ENCODE measurements around the gene FBXL16.
"Not testable (repeated sequence)": the region's sequence is repeated elsewhere in the genome, so short reads cannot be mapped to it uniquely, and the experiment has no call there.

The FBXL16 gene, protein sequence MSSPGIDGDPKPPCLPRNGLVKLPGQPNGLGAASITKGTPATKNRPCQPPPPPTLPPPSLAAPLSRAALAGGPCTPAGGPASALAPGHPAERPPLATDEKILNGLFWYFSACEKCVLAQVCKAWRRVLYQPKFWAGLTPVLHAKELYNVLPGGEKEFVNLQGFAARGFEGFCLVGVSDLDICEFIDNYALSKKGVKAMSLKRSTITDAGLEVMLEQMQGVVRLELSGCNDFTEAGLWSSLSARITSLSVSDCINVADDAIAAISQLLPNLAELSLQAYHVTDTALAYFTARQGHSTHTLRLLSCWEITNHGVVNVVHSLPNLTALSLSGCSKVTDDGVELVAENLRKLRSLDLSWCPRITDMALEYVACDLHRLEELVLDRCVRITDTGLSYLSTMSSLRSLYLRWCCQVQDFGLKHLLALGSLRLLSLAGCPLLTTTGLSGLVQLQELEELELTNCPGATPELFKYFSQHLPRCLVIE

DNA sequence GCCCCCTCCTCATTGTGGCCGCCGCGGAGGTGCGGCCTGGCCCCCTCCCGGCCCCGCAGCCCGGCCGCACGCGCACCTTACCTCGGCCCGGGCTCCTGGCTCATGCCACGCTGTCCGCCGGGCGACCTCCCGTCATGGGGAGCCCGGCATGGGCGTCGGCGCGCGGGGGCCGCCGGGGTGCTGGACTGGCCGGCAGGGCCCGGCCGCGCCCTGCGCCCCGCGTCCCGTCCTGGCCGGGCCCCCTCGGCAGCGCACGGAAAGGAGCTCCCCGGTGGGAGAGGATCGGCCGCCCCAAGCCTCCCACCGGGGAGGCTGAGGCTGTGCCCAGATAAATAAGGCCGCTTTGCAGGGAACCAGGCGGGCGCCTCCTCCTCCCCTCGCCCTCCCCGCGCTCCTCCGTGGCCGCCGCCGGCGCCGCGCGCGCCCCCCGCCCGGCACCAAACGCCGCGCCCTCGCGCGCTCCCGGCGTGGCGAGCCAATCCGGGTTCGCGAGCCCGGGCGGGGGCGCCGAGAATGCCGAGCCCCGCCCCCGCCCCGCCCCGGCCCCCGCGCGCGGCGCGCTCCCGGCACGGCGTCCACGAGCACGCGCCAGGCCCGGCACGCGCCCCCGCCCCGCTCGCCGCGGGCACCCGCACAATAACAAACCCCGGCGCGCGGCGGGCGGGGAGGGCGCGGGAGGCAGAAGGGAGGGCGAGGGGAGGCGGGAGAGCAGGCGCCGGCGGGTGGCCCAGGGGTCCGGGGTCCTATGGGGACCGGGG lies at the start of gene FBXL16:
TSS of gene FBXL16 (minus strand) at position 371 of the 758 bp plus-strand sequence. CDS start 8,396 bp downstream, outside the sequence.
- DNase-seq = no peak

DNA sequence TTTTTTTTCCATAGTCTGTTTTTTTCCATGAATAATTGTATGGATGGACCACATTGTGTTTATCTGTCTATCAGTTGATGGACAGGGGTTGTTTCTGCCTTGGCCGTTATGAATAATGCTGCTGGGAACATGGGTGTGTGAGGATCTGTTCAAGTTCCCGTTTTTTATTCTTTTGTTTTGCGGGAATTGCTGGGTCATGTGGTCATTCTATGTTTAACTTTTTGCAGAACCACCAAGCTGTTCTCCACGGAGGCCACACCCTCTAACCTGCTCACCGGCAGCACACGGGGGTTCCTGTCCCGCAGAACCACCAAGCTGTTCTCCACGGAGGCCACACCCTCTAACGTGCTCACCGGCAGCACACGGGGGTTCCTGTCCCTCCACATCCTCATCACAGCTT lies 49.1 kb upstream of the FBXL16 start:
- no peak for DNase-seq

DNA sequence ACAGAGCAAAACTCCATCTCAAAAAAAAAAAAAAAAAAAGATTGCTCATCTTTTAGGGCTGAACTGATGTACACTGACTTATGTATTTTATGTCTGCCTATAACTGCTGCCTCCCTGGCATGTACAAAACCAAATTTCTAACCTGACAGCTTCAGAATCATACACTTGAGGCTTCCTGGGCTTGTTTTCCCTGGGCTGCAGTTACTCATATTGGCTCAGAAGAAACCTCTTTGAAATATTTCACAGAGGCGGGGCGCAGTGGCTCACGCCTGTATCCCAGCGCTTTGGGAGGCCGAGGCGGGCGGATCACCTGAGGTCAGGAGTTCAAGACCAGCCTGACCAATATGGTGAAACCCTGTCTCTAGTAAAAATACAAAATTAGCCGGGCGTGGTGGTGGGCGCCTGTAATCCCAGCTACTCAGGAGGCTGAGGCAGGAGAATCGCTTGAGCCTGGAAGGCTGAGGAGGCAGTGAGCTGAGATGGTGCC lies 48.6 kb upstream of the FBXL16 start:
- DNase-seq = not testable (repeated sequence)

DNA sequence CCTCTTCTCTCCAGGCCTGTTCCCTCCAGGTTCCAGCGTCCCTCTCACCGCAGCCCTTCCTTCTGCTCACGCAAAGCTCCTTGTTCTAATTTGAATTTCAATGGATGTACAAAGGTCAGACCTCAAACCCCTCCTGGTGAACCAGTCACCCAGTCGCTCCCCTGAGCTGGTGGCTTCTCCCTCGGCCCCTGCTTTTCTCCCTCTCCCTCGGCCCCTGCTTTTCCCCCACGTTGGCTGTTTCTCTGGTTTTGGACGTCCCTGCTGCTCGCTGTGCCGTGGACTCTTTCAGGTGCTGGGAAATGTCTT lies 46.4 kb upstream of the FBXL16 start:
- no peak for DNase-seq

DNA sequence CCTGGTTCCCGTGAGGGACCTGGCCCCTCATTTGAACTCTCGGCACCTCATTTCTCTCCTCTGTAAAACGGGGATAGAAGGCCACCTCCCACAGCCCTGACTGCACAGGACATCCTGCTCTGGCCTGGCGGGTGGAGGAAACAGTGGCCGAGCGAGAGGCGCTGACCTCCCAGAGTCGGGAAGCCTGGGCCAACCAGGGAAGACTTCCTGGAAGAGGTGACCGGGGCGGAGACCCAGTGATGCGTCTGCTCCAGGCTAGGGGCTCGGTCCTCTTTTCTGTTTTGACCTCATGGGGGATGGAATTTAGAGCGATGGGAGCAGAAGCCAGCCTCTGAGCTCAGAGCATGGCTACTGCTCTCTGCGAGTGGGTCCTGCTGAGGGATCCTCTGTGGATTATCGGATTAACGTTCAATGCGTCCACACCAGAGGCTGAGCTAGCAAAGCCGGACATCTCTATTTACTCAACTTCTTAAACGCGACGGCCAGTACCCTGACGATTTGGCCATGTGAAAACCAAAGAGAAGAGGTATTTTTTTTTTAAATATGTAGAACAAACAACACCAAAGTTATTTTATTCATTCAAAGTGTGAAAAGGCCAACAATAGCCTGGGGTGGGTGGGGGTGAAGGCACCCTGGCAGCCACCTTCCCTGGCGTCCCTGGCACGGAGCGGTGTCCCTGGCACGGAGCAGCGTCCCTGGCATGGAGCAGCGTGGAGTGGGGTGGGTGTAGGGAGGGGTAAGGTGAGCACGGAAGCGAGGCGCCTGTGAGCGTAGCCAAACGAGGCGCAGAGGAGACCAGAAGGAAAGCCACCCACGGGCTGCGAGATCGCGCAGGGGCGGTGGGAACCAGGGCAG lies 45.8 kb upstream of the FBXL16 start:
- no peak for DNase-seq

DNA sequence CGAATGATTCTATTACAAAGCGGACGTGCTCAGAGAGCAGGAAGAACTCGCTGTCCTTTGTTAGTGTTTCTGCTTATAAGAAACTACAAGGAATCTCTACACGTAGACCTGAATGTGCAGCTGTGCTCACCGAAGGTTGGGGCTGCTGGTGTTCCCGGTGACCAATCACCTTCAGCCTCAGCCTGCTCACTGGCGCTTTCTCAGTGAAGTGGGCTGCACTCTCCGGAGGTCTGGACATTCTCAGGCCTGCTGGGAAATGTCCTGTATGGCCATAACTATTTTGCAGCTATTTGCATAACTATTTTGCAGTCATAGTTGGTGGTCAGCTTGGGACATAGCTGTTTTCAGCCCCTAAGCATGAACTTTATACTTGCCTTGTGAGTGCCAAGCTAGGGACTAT lies 44.9 kb upstream of the FBXL16 start:
- DNase-seq = no peak

DNA sequence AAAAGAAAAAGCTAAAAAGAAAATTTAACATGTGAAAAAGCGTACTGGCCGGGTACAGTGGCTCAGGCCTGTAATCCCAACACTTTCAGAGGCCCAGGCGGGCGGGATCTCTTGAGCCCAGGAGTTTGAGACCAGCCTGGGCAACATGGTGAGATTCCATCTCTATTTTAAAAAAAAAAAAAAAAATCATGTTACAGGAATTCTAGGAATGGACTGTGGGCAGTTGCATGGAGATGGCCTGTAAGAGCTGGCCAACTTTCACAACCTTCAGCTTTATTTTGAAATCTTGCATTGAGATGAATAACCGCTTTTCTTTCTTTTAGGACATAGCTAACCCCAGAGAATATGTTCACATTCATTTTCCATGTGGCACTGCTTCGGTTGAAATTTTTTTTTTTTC lies 43.4 kb upstream of the FBXL16 start:
- no peak for DNase-seq

DNA sequence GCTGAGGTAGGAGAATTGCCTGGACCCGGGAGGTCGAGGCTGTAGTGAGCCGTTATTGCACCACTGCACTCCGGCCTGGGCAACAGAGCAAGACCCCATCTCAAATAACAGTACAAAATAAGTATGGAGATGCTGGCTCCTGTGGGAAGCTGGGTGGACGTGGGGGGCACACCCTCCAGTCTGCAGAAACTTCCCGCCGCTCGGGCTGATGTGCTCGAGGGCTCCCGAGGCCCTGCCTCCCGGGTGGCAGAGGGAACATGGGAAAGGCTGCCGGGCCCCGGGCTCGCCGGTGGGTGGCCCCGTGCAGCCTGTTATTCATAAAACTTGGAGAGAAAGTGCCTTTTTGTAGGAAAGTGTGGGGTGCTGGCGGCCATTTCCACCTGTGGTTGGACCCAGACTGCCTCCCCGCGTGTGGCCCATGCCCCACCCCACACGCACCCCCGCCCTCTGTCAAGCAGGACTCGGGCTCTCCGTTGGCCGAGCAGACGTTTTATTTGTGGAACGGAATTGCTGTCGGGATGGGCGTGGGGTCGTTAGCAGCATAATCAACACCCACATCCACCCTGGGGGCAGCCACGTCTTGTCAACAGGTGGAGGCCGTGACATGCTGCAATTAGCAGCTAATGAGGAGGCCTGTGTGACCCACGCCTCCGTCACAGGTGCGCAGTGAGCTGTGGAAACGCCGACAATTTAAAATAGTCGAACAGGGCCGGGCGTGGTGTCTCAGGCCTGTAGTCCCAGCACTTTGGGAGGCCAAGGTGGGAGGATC lies 42.6 kb upstream of the FBXL16 start:
- DNase-seq = no peak

DNA sequence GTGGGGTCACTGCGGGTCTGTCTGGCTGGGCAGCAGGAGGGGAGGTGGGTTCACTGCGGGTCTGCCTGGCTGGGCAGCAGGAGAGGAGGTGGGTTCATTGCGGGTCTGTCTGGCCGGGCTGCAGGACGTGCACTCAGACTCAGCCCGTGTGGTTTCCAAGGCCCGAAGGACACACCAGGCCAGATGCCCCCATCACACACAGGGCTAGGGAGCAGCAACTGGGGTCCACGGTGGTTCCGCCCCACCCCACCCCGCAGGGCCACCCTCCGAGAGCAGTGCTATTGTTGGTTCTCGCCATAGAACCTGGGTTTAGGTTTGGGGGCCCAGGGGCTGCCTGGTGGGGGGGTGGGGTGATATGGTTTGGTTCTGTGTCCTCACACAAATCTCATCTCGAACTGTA lies 41.0 kb upstream of the FBXL16 start:
- no peak for DNase-seq

DNA sequence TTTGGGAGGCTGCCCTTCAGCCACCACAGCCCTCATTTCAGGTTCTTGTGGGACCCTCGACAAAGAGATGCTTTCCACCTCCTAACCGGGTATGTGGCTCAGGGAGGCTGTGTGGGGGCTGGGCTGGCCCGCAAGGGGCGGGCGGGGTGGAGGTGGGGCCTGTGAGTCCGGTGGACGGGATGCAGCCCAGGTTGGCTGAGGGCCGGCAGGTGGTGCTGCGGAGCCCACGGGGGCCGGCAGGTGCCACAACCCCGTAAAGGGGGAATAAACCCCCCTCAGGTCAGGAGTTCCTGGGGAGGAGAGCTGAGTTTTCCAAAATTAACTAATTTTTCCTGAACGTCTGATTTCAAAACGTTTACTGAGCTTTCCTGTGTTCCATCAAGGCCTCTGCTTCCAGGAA lies 40.1 kb upstream of the FBXL16 start:
- peak; percentile 6 for DNase-seq

DNA sequence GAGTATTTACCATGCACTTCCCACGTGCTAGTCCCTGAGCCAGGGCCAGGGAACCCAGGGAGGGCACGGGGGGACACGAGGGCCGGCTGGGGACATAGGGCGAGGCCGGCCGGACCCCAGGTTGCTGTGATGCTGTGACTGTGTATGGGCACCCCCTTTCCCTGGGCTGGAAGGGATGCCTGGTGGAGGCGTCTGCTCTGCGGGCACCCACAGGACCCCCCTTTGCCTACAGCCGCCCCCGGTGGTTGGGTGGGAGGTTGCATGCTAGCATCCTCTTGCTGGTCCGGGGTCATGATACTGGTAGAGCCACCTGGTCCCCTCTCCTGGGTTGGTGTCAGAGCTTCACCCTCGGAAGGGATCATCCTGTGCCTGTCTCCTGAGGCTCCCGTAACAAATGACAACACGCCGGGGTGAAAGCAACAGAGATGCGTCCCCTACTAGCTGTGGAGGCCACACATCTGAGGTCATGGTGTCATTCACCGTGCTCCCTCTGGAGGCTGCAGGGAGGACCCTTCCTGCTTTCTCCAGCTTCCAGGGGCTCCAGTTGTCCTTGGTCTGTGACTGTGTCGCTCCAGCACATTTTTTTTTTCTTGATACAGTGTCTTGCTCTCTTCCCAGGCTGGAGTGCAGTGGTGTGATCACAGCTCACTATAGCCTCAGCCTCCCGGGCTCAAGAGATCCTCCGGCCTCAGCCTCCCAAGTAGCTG lies 38.3 kb upstream of the FBXL16 start:
- no peak for DNase-seq

DNA sequence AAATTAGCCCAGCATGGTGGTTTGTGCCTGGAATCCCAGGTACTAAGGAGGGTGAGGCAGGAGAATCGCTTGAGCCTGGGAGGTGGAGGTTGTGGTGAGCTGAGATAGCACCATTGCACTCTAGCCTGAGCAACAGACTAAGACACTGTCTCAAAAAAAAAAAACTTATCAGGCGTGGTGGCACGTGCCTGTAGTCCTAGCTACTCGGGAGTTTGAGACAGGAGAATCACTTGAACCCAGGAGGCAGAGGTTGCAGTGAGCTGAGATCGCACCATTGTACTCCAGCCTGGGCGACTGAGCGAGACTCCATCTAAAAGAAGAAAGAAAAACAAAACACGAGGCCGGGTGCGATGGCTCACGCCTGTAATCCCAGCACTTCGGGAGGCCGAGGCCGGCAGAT lies 37.3 kb upstream of the FBXL16 start:
- DNase-seq = not testable (repeated sequence)

DNA sequence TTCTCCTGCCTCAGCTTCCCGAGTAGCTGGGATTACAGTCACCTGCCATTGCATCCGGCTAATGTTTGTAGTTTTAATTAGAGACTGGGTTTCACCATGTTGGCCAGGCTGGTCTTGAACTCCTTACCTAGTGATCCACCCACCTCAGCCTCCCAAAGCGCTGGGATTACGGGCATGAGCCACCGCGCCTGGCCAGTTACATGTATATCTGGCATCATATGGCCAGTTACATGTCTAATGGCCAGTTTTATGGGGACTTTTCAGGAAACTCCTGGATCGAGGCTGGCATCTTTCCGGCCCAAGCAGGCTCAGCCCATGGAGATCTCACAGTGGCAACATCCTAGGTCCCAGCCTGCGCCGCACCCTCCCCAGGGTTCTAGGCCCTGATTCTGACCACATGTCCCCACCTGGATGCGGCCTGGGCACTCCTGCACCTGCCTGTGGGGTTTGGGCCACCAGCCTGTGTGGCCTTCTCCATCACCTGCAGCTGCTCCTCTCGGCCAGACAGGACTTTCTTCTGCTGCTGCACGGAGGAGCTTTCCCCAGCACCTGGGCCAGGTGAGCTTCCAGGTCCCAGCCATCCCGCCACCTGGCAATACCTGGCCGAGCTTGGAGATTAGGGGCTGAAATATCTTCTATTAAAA lies 36.5 kb upstream of the FBXL16 start:
- no peak for DNase-seq

DNA sequence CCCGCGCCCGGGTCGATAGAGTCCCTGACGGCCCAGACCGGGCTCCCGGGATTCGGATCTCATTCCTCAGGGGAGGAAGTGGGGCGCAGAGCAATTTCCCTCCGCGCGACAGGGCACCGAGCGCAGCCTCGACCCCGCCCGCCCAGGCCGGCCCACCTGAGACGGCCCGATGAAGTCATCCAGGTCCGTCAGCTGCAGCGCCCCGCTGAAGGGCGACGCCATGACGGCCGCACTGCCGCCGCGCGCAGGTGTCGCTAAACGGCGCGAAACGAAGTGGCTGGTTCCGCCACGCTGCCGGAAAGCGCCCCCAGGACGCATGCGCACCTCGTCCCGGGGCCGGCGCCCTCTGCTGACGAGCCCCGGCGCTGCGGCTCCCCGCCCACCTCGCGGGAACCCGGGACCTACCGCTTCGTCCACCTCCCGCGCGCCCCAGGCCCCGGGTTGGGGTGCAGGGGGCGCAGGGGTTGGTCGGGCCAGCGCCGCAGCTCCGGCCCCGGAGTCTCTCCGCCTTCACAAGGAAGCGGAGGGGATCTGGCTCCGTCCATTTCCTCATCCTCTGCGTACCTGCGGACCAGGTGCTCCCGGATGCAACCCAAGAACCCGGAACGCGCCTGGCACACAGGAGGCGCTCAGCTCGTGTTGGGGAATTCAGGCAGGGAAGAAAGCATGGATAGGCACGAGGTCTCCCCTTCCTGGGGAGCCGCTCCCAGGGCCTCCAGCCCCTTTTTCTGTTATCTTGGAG lies 35.3 kb upstream of the FBXL16 start, which contains the start of gene CIAO3:
TSS of gene CIAO3 (minus strand) at position 234 of the 742 bp plus-strand sequence. CDS start at position 222, 12 bp downstream.
- peak; percentile 45 for DNase-seq

DNA sequence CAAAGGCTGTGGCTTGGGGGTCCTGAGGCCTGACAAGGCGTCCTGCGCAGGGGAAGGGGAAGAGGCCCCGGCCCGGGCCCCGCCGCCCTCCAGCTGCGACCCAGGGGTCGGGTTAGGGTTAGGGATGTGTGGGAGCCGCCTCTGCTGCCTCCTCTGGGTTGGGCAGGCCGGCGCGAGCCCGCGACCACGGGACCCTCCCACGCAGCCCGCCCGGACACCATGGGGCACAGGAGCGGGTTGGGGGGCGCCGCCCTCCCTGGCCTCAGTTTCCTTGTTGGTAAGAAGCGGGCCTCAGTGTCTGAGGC lies 34.8 kb upstream of the FBXL16 start:
- no peak for DNase-seq

DNA sequence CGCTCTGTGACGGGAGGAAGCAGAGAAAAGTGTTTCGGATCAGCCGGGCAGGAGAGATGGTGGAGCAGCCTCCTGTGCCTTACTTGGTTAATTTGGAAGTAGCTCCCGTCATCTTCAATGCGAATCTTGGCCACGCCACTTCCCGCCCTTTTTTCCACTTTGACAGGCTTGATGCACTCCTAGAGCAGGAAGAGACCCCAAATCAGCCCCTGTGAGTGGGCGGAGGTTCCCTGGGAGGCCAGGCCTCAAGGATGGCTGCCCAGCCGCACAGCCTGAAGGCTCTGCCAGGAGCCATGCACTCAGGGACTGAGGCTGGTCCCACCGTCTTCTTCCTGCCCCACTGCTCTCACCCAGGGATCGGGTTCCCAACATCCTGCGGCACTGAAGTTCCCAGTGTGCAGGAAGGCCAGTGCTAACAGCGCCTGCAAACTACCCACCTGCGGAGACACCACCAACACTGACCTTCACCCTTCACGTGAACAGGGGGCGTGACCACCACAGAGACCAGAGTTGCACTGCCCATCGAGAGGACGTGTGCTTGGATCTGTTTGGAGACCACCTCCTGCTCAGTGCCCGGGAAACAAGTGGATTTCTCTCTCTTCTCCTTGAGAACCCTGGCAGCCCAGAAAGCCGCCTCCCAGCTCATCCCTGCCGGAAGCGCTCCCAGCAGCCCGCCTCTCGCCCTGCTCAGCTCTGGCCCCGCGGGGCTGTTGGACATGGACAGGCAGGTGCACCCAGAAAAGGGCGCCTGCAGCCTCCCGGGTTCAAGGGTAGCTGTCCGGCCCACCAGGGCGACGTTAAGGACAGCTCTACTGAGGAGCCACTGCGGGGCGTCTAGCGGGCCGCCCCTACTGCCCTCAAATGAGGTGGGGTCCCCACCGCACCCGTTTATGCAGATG lies 34.2 kb upstream of the FBXL16 start:
- no peak for DNase-seq

DNA sequence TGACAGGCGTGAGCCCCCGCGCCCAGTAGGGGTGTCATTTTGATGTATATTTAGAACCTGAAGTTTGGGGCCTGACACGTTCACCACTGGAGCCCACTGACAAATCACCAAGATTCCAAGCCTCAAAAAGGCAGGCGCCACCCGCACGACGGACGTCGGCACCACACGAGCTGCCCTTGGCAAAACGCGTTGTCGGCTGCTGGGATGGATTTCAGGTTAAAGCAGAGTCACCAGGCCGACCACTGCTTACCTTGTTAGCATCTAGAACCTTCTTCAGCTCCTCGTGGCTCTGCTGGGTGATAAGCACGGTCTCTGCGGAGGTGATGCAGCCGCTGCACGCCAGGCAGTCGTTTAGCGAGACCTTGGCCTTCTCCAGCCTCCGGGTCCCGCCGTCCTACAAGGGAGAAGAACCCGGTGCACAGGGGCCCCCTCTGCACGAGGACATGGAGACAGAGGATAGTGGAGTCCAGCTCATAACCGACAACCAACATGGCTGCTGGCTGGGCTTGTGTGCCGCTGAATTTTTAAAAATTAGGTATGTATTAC lies 31.4 kb upstream of the FBXL16 start:
- DNase-seq = no peak

DNA sequence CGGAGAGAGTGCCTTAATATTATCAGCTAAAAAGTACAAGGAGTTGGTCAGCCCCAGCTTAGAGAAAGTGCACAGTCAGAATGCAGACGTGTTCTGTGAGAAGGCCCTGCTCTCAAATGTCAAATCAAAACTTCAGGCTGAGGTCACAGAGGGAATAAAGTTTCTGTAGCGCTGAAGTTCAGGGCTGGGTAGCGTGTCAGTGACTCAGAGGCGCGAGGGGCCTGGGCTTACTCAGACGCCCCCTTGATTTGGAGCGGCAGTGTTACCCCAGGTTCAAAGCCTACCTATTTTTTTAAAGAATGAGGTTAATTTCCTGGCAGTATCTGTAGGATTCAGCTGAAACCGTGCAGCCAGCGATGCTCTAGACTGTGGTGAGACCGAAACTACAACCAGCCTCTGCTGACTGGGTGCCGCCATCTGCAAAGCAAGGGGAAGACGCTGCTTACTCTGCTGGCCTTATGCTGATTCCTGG lies 30.4 kb upstream of the FBXL16 start:
- DNase-seq = no peak
